ENCODE results near the gene ITGA5.
A peak's percentile ranks its signal among the peaks of the same experiment; 100 is the strongest.

The ITGA5 gene
- total RNA-seq, result 126 reads per million, percentile 87 among the genes with 10 or more reads in this experiment

GRCh38 chr12:54419088-54419887, at the start of gene ITGA5:
Gene ITGA5, minus strand, starts transcription at chr12:54419266. Its CDS starts 68 bp downstream, at chr12:54419198.
- DNase-seq, result peak; percentile 44

GRCh38 chr12:54465857-54466523, 46.9 kb upstream of the ITGA5 start:
- no peak for DNase-seq

- no peak for DNase-seq
Measured at GRCh38 chr12:54463484-54463883, 44.4 kb upstream of the ITGA5 start.

GRCh38 chr12:54463034-54463433, 44.0 kb upstream of the ITGA5 start:
- DNase-seq, result no peak

GRCh38 chr12:54460317-54460923, 41.4 kb upstream of the ITGA5 start:
- no peak for DNase-seq

GRCh38 chr12:54459355-54459754, 40.3 kb upstream of the ITGA5 start:
- no peak for DNase-seq

- no peak for DNase-seq
Measured at GRCh38 chr12:54455760-54456469, 36.8 kb upstream of the ITGA5 start.

- no peak for DNase-seq
Measured at GRCh38 chr12:54452628-54453027, 33.6 kb upstream of the ITGA5 start.

- no peak for DNase-seq
Measured at GRCh38 chr12:54448344-54448743, 29.3 kb upstream of the ITGA5 start.

GRCh38 chr12:54447917-54448316, 28.9 kb upstream of the ITGA5 start:
- DNase-seq, result no peak

GRCh38 chr12:54444206-54444605, 25.1 kb upstream of the ITGA5 start:
- no peak for DNase-seq

GRCh38 chr12:54443446-54443845, 24.4 kb upstream of the ITGA5 start:
- no peak for DNase-seq

- no peak for DNase-seq
Measured at GRCh38 chr12:54442961-54443360, 23.9 kb upstream of the ITGA5 start.

- no peak for DNase-seq
Measured at GRCh38 chr12:54442099-54442498, 23.0 kb upstream of the ITGA5 start.

GRCh38 chr12:54439521-54440255, 20.6 kb upstream of the ITGA5 start:
- DNase-seq, result no peak

GRCh38 chr12:54439096-54439495, 20.0 kb upstream of the ITGA5 start:
- no peak for DNase-seq

GRCh38 chr12:54438517-54438916, 19.5 kb upstream of the ITGA5 start:
- no peak for DNase-seq

- no peak for DNase-seq
Measured at GRCh38 chr12:54437697-54438096, 18.6 kb upstream of the ITGA5 start.

GRCh38 chr12:54437243-54437642, 18.2 kb upstream of the ITGA5 start:
- DNase-seq, result no peak

- no peak for DNase-seq
Measured at GRCh38 chr12:54432815-54433164, 13.7 kb upstream of the ITGA5 start.

GRCh38 chr12:54431911-54432814, 13.1 kb upstream of the ITGA5 start:
- DNase-seq, result no peak
